Measurements from ENCODE around the gene KLRG1. TPM values are rescaled to one million over a fixed set of nuclear protein-coding genes. Genes with fewer than 3 reads are reported as not detected.

KLRG1 gene
- total RNA-seq, 1 donor from 2014 or later: 2.5 TPM

DNA sequence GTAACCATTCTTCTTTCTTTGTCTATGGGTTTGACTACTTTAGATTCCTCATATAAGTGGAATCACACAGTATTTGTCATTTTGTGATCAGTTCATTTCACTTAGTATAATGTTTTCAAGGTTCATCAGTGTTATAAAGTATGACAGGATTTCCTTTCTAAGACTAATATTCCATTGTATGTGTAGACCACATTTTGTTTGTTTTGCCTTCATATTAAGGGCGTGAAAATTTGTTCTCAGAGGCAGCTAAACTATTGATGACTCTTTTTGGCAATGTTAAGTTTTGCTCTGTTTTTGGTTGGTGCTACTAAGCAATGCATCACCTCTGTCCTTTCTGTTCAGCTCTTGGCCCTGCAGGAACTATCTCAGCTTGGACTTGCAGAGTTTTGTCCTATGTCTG, 1.7 kb upstream of the KLRG1 start:
- TF ChIP-seq, protein P1, sequence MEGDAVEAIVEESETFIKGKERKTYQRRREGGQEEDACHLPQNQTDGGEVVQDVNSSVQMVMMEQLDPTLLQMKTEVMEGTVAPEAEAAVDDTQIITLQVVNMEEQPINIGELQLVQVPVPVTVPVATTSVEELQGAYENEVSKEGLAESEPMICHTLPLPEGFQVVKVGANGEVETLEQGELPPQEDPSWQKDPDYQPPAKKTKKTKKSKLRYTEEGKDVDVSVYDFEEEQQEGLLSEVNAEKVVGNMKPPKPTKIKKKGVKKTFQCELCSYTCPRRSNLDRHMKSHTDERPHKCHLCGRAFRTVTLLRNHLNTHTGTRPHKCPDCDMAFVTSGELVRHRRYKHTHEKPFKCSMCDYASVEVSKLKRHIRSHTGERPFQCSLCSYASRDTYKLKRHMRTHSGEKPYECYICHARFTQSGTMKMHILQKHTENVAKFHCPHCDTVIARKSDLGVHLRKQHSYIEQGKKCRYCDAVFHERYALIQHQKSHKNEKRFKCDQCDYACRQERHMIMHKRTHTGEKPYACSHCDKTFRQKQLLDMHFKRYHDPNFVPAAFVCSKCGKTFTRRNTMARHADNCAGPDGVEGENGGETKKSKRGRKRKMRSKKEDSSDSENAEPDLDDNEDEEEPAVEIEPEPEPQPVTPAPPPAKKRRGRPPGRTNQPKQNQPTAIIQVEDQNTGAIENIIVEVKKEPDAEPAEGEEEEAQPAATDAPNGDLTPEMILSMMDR (IDR thresholded peaks at IDR 0.05; ENCODE audit: insufficient read depth, low read length, poor library complexity, severe bottlenecking): no peak
- H3K27me3 ChIP-seq (ENCODE audit: control insufficient read depth, insufficient read depth, low read length): no peaks in the 10 kb centered on the region
- no peak overlapping the region for H3K4me3 ChIP-seq (ENCODE audit: low read depth, low read length)
- no peak for DNase-seq (ENCODE audit: low read depth)
- H3K36me3 ChIP-seq (ENCODE audit: control insufficient read depth, insufficient read depth, low read length): no peaks in the 10 kb centered on the region

DNA sequence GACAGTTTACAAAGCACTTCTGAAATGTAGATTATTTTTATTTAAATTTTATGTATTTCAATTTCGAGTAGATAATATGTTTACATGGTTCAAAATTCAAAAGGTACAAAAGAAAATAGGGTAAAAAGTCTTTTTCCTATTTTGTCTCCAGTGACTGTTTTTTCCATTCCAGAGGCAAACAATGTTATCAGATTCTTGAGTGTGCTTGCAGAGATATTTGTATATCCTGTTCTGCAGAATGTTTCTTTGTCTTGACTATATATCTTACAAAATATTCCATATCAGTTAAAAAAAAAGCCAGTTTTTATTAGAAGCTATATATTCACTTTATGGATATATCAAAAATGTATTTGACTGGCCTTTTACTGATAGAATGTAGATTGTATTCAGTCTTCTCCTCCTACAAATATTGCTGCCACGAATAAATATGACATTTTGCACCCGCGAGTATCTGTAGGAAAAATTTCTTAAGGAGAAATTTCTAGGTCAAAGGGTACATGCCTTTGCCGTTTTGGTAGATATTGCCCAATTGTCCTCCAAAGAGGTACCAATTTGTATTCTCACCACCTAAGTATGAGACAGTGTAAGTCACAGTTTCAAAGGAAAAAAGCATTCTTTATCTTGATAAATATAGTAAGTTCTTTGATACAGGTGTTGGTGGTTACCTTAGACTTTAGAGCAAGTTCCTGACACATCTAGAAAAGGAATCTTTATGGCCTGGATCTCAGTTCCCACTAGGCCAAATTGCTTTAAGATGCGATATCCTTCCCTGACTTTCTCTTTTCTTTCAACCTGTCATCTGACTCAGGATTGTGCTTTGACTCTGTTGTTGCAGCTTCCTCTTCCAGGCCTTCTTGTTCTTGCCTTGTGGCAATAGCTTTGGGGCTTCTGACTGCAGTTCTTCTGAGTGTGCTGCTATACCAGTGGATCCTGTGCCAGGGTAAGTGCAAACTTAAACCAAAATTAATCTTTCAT, 2.3 kb downstream of the KLRG1 start:
- H3K36me3 ChIP-seq (ENCODE audit: control insufficient read depth, insufficient read depth, low read length): no peaks in the 10 kb centered on the region
- no peak overlapping the region for H3K4me3 ChIP-seq (ENCODE audit: low read depth, low read length)
- TF ChIP-seq, protein P1 (IDR thresholded peaks at IDR 0.05; ENCODE audit: insufficient read depth, low read length, poor library complexity, severe bottlenecking): no peak
- DNase-seq (ENCODE audit: low read depth): no peak
- no peaks in the 10 kb centered on the region for H3K27me3 ChIP-seq (ENCODE audit: control insufficient read depth, insufficient read depth, low read length)

DNA sequence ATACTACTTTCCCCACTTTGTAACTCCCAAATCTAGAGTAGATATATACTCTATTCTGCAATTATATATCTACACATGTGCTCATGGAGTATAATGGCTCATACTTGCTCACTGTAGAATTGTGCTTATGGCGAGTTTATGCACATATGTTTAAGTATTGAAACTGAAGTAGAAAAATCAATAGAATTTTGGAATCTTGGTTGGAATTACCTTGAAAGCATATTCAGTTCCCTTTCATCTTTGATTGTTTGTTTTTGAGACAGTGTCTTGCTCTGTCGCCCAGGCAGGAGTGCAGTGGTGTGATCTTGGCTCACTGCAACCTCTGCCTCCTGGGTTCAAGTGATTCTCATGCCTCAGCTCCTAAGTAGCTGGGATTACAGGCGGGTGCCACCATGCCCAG, 4.5 kb downstream of the KLRG1 start:
- Histone ChIP-seq H3K4me3 (ENCODE audit: low read depth, low read length) (no peak overlapping the region), H3K36me3 (ENCODE audit: control insufficient read depth, insufficient read depth, low read length) (no peaks in the 10 kb centered on the region), H3K27me3 (ENCODE audit: control insufficient read depth, insufficient read depth, low read length) (no peaks in the 10 kb centered on the region)
- TF ChIP-seq, protein P1 (IDR thresholded peaks at IDR 0.05; ENCODE audit: insufficient read depth, low read length, poor library complexity, severe bottlenecking): no peak
- no peak for DNase-seq (ENCODE audit: low read depth)

DNA sequence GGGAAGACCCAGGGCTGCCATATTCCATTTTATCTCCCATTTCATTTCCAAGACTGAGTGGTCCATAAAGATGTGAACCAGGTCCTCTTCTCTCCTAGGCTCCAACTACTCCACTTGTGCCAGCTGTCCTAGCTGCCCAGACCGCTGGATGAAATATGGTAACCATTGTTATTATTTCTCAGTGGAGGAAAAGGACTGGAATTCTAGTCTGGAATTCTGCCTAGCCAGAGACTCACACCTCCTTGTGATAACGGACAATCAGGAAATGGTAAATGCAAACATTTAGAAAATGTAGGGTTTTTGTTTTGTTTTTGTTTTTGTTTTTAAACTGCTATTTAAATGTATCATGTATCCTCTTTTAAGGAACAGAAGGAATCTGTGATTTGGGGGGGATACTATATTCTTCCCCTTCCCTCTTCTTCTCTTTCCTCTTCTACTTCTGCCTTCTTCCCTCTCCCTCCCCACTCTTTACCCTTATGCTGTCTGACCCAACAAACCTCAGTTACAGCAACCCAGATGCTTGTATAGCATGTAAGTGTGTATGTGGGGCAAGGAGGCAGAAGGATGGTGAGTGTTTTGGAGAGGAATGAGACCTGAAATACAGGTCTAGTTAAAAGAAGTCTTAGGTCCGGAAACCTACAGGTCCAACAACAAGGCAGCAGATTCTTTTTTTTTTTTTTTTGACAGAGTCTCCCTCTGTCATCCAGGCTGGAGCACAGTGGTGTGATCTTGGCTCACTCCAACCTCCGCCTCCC, 5.9 kb downstream of the KLRG1 start:
- DNase-seq (ENCODE audit: low read depth): no peak
- Histone ChIP-seq H3K4me3 (ENCODE audit: low read depth, low read length) (no peak overlapping the region), H3K36me3 (ENCODE audit: control insufficient read depth, insufficient read depth, low read length) (no peaks in the 10 kb centered on the region), H3K27me3 (ENCODE audit: control insufficient read depth, insufficient read depth, low read length) (no peaks in the 10 kb centered on the region)
- TF ChIP-seq, protein P1 (IDR thresholded peaks at IDR 0.05; ENCODE audit: insufficient read depth, low read length, poor library complexity, severe bottlenecking): no peak

DNA sequence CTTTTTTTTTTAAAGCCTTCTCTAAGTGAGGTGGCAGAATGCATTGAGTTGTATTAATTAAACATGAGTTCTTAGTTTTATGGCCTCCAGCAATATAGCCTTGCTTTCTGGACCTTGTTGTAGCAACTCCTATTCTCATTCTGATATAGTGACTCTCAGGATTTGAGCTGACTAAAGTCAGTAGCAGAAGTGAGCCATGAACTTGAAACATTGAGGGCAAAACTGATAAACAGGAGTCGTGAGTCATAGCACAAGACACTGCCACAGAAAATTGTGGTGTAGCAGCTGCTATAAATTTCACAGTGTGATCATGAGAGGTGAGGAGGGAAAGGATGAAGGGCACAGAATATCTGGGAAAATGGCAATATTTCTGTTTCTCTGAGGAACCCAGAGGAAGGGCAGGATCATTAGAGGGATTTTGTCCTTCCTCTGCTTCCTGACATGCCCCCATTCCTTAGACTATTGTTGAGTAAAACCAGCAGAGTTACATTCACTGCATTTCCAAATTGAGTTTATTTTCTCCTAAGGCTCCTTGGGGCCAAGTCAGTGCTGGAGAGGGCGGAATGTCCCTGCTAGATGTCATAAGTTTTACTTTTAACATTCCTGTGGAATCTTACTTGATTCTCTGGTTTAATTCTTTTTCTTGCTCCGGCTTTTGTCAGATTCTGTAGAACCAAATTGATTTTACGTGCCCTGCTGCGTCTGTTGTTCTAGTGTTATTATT, 7.5 kb downstream of the KLRG1 start:
- Histone ChIP-seq H3K36me3 (ENCODE audit: control insufficient read depth, insufficient read depth, low read length) (no peaks in the 10 kb centered on the region), H3K4me3 (ENCODE audit: low read depth, low read length) (no peak overlapping the region), H3K27me3 (ENCODE audit: control insufficient read depth, insufficient read depth, low read length) (no peaks in the 10 kb centered on the region)
- TF ChIP-seq, protein P1 (IDR thresholded peaks at IDR 0.05; ENCODE audit: insufficient read depth, low read length, poor library complexity, severe bottlenecking): no peak
- DNase-seq (ENCODE audit: low read depth): peak; percentile 1

Measured in kidney epithelial cell (primary cell).